Activated CD4-positive, alpha-beta T cell treated with anti-CD3 and anti-CD28 coated beads for 36 hours (primary cell): Measurements from ENCODE around the gene TRRAP. TPM values are rescaled to one million over a fixed set of nuclear protein-coding genes. Genes with fewer than 3 reads are reported as not detected.

Source experiments
- ATAC-seq: fragments of 200-7000 bp; cut with Tn5 transposase; one replicate; pipeline ENCODE4 v1.10.0; 2021; ENCODE audit warnings: mild to moderate bottlenecking, moderate library complexity
- CTCF ChIA-PET: fragments of 350-600 bp; sonication (Branson Sonifier 250); formaldehyde crosslinking; loops from one replicate; lab custom pipeline; 2021; ENCODE audit warnings: antibody characterized with exemption; lab: Charles Lee
- POLR2A ChIA-PET: fragments of 350-600 bp; sonication (Branson Sonifier 250); formaldehyde crosslinking; loops from one replicate; lab custom pipeline; 2021; ENCODE audit warnings: antibody characterized with exemption, inconsistent platforms; lab: Charles Lee
- DNase-seq: peaks from one replicate; pipeline ENCODE4 v3.0.0-alpha.2; 2020
- H3K27ac Mint-ChIP-seq: one replicate; pipeline ENCODE4 v1.8.0; 2021; ENCODE audit warnings: mixed read lengths
- H3K27me3 Mint-ChIP-seq: one replicate; pipeline ENCODE4 v1.8.0; 2021; ENCODE audit warnings: mixed read lengths
- H3K36me3 Mint-ChIP-seq: one replicate; pipeline ENCODE4 v1.8.0; 2021; ENCODE audit warnings: low read depth, mixed read lengths
- H3K4me1 Mint-ChIP-seq: one replicate; pipeline ENCODE4 v1.8.0; 2021; ENCODE audit warnings: mixed read lengths
- H3K4me3 Mint-ChIP-seq: one replicate; pipeline ENCODE4 v1.8.0; 2021; ENCODE audit warnings: mild to moderate bottlenecking, moderate library complexity, mixed read lengths
- H3K9me3 Mint-ChIP-seq: one replicate; pipeline ENCODE4 v1.8.0; 2021; ENCODE audit warnings: low read depth, mixed read lengths
- intact Hi-C, 2 experiments: fragments of 100-400 bp; cut with DNase I in 1 of 2; cut with micrococcal nuclease in 1 of 2; formaldehyde crosslinking; loops; one replicate each; pipeline versions ENCODE4 v1.14.2 to v1.15.1; 2022 to 2024; cut with DNase I, micrococcal nuclease
- total RNA-seq, 2 experiments: library from RNA; stranded (reverse); gene quantifications; one replicate each; pipeline ENCODE4 v1.2.3, GENCODE V29; 2021

TRRAP gene
- total RNA-seq, 2 experiments from 2014 or later: 51.7 to 54.0 TPM

DNA sequence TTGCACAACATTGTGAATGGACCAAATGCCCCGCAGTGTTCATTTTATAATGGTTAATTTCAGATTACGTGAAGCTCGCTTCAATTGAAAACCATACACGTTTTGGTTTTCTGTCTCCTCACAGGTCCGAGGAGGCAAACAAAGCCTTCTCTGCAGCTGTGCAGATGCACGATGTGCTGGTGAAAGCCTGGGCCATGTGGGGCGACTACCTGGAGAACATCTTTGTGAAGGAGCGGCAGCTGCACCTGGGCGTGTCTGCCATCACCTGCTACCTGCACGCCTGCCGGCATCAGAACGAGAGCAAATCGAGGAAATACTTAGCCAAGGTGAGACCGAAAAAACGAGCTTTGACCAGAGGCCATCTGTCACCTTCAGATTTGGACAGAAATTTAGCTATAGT lies 110.3 kb downstream of the TRRAP start:
- POLR2A ChIA-PET: no interaction called here
- CTCF ChIA-PET: interaction anchor here (0.6 to 1.1 kb wide), 3 partner anchors 11 to 112 kb away, joined by 3 read pairs; no protein-coding TSS in a partner anchor
- H3K36me3 Mint-ChIP-seq: peaks cover 76% of the 10 kb centered on the region

DNA sequence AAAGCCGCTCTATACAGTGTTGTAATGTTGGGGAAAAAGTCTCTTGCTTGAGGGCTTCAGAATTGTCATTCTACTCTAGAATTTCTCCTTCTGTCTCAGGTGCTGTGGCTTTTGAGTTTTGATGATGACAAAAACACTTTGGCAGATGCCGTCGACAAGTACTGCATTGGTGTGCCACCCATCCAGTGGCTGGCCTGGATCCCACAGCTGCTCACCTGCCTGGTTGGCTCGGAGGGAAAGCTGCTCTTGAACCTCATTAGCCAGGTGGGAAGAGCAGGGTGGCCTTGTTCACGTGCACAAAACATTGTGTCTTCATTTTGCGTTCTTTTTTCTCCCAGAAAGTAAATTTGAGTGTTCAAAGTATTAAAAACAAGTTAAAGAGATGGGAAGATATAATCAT lies 112.0 kb downstream of the TRRAP start:
- H3K27me3 Mint-ChIP-seq: no peaks in the 10 kb centered on the region
- ChIA-PET POLR2A (no interaction called here), CTCF (interaction anchor here (0.8 kb wide), 1 partner anchor 11 kb away, joined by 3 read pairs; no protein-coding TSS in a partner anchor)
- H3K4me3 Mint-ChIP-seq: no peak overlapping the region
- no peaks in the 10 kb centered on the region for H3K4me1 Mint-ChIP-seq
- no peak overlapping the region for H3K27ac Mint-ChIP-seq
- H3K9me3 Mint-ChIP-seq: peaks cover 4% of the 10 kb centered on the region
- DNase-seq (no peak), ATAC-seq (no peak)
- H3K36me3 Mint-ChIP-seq: peaks cover 66% of the 10 kb centered on the region
- intact Hi-C loops: no loop called here

More for the DNA sequence above, 110.3 kb downstream of the TRRAP start:
- H3K9me3 Mint-ChIP-seq: peaks cover 4% of the 10 kb centered on the region
- no peak overlapping the region for H3K4me3 Mint-ChIP-seq
- intact Hi-C loops: no loop called here
- no peaks in the 10 kb centered on the region for H3K4me1 Mint-ChIP-seq
- no peaks in the 10 kb centered on the region for H3K27me3 Mint-ChIP-seq
- DNase-seq (no peak), ATAC-seq (no peak)
- H3K27ac Mint-ChIP-seq: no peak overlapping the region

DNA sequence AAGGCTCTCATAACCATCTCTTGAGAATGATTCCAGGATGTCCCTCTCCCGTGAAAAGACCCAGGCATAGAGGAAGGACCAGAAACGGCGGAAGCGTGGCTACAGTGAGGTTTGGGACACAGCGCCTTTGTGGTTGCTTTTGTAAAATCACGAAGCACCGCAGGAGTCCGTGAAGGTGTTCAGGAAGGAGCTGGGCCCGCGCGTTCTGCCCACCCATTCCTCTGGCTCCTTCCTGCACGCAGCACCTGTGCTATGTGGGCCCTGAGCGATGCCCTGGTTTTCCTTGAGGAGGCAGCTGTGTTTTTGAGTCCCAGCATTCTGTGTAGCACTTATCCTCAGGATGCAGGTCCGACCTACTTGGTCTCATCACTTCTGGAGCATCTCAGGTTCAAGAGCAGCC lies 112.8 kb downstream of the TRRAP start:
- CTCF ChIA-PET: interaction anchor here (0.8 kb wide), 1 partner anchor 11 kb away, joined by 3 read pairs; no protein-coding TSS in a partner anchor
- Mint-ChIP-seq H3K4me3 (no peak overlapping the region), H3K27me3 (no peaks in the 10 kb centered on the region), H3K9me3 (no peaks in the 10 kb centered on the region), H3K36me3 (peaks cover 65% of the 10 kb centered on the region), H3K27ac (no peak overlapping the region), H3K4me1 (peaks cover 5% of the 10 kb centered on the region)
- ATAC-seq (no peak), DNase-seq (no peak)
- intact Hi-C loops: no loop called here
- POLR2A ChIA-PET: no interaction called here

GRCh38 chr7:98992076-98992475 lies 113.7 kb downstream of the TRRAP start:
- no peak for ATAC-seq
- intact Hi-C loops: no loop called here
- H3K4me3 Mint-ChIP-seq: no peak overlapping the region

DNA sequence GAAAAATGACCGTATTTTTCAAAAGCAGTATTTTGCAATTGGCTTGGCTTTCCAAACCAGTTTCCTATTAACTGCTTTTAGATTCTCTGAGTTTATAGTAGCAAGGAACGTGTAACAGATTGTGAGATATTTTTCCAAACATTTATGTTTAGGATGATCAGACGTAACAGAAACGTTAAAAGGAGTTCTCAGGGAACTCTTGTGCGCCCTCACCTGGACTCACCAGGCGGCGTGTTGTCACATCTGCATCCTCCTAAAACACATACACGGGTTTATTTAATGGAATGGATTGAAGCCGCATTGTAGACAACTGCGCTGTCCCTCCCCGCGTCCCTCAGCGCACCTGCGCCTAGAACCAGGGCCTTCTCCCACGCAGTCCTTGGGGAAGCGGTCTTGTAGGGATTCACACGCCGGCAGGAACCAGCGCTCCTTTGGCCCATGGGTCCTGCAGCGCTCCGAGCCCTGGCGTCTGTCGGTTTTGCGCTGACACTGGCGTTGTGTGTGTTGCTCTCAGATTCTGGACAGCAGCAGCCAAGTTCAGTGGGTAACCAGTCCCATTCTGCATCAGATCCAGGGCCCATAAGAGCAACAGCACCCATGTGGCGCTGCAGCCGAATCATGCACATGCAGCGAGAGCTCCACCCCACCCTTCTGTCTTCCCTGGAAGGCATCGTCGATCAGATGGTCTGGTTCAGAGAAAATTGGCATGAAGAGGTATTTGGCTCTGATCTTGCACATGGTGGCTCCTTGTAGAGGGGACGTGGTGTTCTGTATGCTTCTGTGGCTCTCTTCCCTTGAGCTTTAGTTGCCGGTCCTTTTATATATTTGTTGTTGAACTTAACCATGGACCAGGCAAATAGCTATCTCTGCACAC lies 114.9 kb downstream of the TRRAP start:
- Mint-ChIP-seq H3K9me3 (no peaks in the 10 kb centered on the region), H3K36me3 (peaks cover 50% of the 10 kb centered on the region), H3K4me1 (peaks cover 6% of the 10 kb centered on the region), H3K27me3 (no peaks in the 10 kb centered on the region), H3K4me3 (no peak overlapping the region), H3K27ac (no peak overlapping the region)
- DNase-seq: no peak
- no peak for ATAC-seq
- ChIA-PET CTCF (no interaction called here), POLR2A (no interaction called here)
- intact Hi-C loops: no loop called here

More at GRCh38 chr7:98992076-98992475, 113.7 kb downstream of the TRRAP start:
- Mint-ChIP-seq H3K4me1 (peaks cover 6% of the 10 kb centered on the region), H3K27me3 (no peaks in the 10 kb centered on the region), H3K27ac (no peak overlapping the region), H3K36me3 (peaks cover 61% of the 10 kb centered on the region), H3K9me3 (no peaks in the 10 kb centered on the region)
- ChIA-PET POLR2A (no interaction called here), CTCF (interaction anchor here (1.0 kb wide), 1 partner anchor 275 kb away, joined by 3 read pairs; no protein-coding TSS in a partner anchor)
- no peak for DNase-seq

- intact Hi-C loops: no loop called here
- Mint-ChIP-seq H3K4me3 (no peak overlapping the region), H3K36me3 (peaks cover 49% of the 10 kb centered on the region), H3K27me3 (no peaks in the 10 kb centered on the region), H3K27ac (no peak overlapping the region), H3K9me3 (no peaks in the 10 kb centered on the region), H3K4me1 (peaks cover 6% of the 10 kb centered on the region)
- POLR2A ChIA-PET: no interaction called here
- ATAC-seq (no peak), DNase-seq (no peak)
- CTCF ChIA-PET: interaction anchor here (0.6 kb wide), 1 partner anchor 13 kb away, joined by 3 read pairs; no protein-coding TSS in a partner anchor
Measured at GRCh38 chr7:98994046-98994944, 116.0 kb downstream of the TRRAP start.

GRCh38 chr7:98995111-98995510 lies 116.8 kb downstream of the TRRAP start:
- no peak overlapping the region for H3K4me3 Mint-ChIP-seq
- no peaks in the 10 kb centered on the region for H3K27me3 Mint-ChIP-seq
- CTCF ChIA-PET: no interaction called here
- peaks cover 6% of the 10 kb centered on the region for H3K4me1 Mint-ChIP-seq
- no peaks in the 10 kb centered on the region for H3K9me3 Mint-ChIP-seq
- DNase-seq (no peak), ATAC-seq (no peak)
- no peak overlapping the region for H3K27ac Mint-ChIP-seq
- H3K36me3 Mint-ChIP-seq: peaks cover 48% of the 10 kb centered on the region
- intact Hi-C loops: no loop called here
- POLR2A ChIA-PET: no interaction called here

DNA sequence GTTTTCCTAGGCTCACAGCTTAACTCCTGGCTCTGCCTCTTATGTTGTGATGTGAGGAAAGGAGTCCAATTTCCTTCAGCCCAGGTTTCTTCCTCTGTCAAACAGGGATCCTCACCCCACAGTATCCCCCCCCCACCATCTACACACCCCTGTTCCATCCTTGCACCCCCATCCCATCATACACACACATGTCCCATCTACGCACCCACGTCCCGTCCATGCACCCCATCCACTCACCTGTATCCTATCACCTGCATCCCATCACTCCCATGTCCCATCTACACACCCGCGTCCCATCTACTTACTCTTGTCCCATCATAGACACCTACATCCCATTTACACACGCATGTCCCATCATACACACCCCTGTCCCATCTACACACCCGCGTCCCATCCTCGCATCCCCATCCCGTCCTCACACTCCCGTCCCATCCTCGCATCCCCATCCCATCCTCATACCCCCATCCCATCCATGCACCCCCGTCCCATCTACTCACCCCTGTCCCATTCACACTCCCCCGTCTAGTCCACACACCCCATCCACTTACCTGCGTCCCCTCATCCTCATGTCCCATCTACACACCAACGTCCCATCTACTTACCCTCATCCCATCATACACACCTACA lies 117.3 kb downstream of the TRRAP start:
- CTCF ChIA-PET: no interaction called here

GRCh38 chr7:98996150-98996552 lies 117.8 kb downstream of the TRRAP start:
- peaks cover 6% of the 10 kb centered on the region for H3K4me1 Mint-ChIP-seq
- DNase-seq (peak; percentile 25), ATAC-seq (peak; percentile 74)
- intact Hi-C loops: no loop called here
- ChIA-PET POLR2A (interaction anchor here (0.6 to 0.9 kb wide), 2 partner anchors 43 to 107 kb away, joined by 3 to 4 read pairs; no protein-coding TSS in a partner anchor), CTCF (interaction anchor here (0.6 to 0.8 kb wide), 2 partner anchors 192 to 346 kb away, joined by 3 read pairs; no protein-coding TSS in a partner anchor)
- no peaks in the 10 kb centered on the region for H3K9me3 Mint-ChIP-seq
- H3K4me3 Mint-ChIP-seq: no peak overlapping the region
- peaks cover 46% of the 10 kb centered on the region for H3K36me3 Mint-ChIP-seq
- H3K27me3 Mint-ChIP-seq: no peaks in the 10 kb centered on the region
- H3K27ac Mint-ChIP-seq: no peak overlapping the region

More for the DNA sequence above, 117.3 kb downstream of the TRRAP start:
- no peak overlapping the region for H3K4me3 Mint-ChIP-seq
- H3K9me3 Mint-ChIP-seq: no peaks in the 10 kb centered on the region
- peaks cover 44% of the 10 kb centered on the region for H3K36me3 Mint-ChIP-seq
- no peaks in the 10 kb centered on the region for H3K27me3 Mint-ChIP-seq
- ATAC-seq (no peak), DNase-seq (no peak)
- POLR2A ChIA-PET: interaction anchor here (0.9 kb wide), 1 partner anchor 108 kb away, joined by 3 read pairs; no protein-coding TSS in a partner anchor
- peaks cover 6% of the 10 kb centered on the region for H3K4me1 Mint-ChIP-seq
- H3K27ac Mint-ChIP-seq: peak overlapping the region; percentile 5
- intact Hi-C loops: no loop called here

- ChIA-PET POLR2A (no interaction called here), CTCF (interaction anchor here (0.5 to 0.7 kb wide), 2 partner anchors 10 to 191 kb away, joined by 3 read pairs; no protein-coding TSS in a partner anchor)
- peaks cover 6% of the 10 kb centered on the region for H3K4me1 Mint-ChIP-seq
- no peaks in the 10 kb centered on the region for H3K9me3 Mint-ChIP-seq
- intact Hi-C loops: no loop called here
- peaks cover 39% of the 10 kb centered on the region for H3K36me3 Mint-ChIP-seq
- no peaks in the 10 kb centered on the region for H3K27me3 Mint-ChIP-seq
- H3K27ac Mint-ChIP-seq: no peak overlapping the region
- ATAC-seq (no peak), DNase-seq (no peak)
- H3K4me3 Mint-ChIP-seq: no peak overlapping the region
Measured at GRCh38 chr7:98997846-98998245, 119.5 kb downstream of the TRRAP start.
